HG03097 (cell line): ENCODE measurements around the gene ENG.
"Not testable (repeated sequence)": the region's sequence is repeated elsewhere in the genome, so short reads cannot be mapped to it uniquely, and the experiment has no call there.

Experiments used
- ATAC-seq: cut with Tn5 transposase; IDR thresholded peaks from one replicate; pipeline ENCODE4 v1.9.1; 2021; ENCODE audit not compliant: unreplicated experiment, low FRiP score

Gene ENG

GRCh38 chr9:127878652-127879390, 24.4 kb upstream of the ENG start:
- ATAC-seq = no peak

- ATAC-seq = no peak
Measured at GRCh38 chr9:127878001-127878651, 23.7 kb upstream of the ENG start.

GRCh38 chr9:127877566-127877998, 23.1 kb upstream of the ENG start, which contains the start of gene AK1:
AK1 (minus strand) TSS chr9:127877675; CDS start chr9:127874617, 3,058 bp downstream.
- no peak for ATAC-seq

GRCh38 chr9:127876764-127877562, 22.5 kb upstream of the ENG start:
- no peak for ATAC-seq

GRCh38 chr9:127876026-127876763, 21.7 kb upstream of the ENG start:
- no peak for ATAC-seq

- ATAC-seq = no peak
Measured at GRCh38 chr9:127875306-127875966, 21.0 kb upstream of the ENG start.

- ATAC-seq = no peak
Measured at GRCh38 chr9:127874301-127875221, 20.1 kb upstream of the ENG start.

- ATAC-seq = no peak
Measured at GRCh38 chr9:127873886-127874285, 19.4 kb upstream of the ENG start.

- ATAC-seq = no peak
Measured at GRCh38 chr9:127873223-127873691, 18.8 kb upstream of the ENG start.

GRCh38 chr9:127872369-127873222, 18.1 kb upstream of the ENG start:
- ATAC-seq = no peak

- ATAC-seq = no peak
Measured at GRCh38 chr9:127871531-127871930, 17.1 kb upstream of the ENG start.

GRCh38 chr9:127870887-127871286, 16.4 kb upstream of the ENG start:
- no peak for ATAC-seq

- not testable (repeated sequence) for ATAC-seq
Measured at GRCh38 chr9:127870153-127870491, 15.7 kb upstream of the ENG start.

- ATAC-seq = peak; percentile 67
Measured at GRCh38 chr9:127869310-127870152, 15.1 kb upstream of the ENG start.

GRCh38 chr9:127868278-127868902, 13.9 kb upstream of the ENG start:
- ATAC-seq = no peak

- no peak for ATAC-seq
Measured at GRCh38 chr9:127867356-127868277, 13.2 kb upstream of the ENG start.
